ENCODE data around the gene TRPV2.

TRPV2 gene

DNA sequence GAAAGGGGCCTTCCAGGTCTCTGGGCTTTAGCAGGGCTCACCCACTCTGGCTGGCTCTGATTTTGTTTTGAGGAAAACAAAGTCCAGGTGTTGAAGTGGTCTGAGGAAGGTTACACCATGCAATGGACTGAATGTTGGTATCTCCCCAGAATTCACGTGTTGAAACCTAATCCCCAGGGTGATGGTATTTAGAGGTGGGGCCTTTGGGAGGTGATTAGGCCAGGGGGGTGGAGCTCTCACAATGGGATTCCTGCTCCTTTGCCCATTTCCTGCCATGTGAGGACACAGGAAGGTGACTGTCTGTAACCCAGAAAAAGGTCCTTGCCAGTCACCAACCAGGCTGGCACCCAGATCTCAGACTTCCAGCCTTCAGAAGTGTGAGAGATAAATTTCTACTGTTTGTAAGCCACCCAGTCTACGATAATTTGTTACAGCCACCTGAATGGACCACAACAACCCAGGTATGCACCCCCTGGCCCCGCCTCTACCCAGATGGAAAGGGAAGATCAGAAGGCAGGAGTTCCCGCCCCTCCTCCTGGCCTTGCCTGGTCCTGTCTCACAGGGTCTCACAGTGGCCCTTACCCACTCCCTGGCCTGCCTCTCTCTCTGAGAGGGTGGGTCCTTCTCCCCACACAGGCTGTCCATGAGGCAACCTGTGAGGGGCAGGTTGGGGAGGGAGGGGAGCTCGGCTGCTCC lies 44.6 kb downstream of the TRPV2 start:
- no peak for DNase-seq

DNA sequence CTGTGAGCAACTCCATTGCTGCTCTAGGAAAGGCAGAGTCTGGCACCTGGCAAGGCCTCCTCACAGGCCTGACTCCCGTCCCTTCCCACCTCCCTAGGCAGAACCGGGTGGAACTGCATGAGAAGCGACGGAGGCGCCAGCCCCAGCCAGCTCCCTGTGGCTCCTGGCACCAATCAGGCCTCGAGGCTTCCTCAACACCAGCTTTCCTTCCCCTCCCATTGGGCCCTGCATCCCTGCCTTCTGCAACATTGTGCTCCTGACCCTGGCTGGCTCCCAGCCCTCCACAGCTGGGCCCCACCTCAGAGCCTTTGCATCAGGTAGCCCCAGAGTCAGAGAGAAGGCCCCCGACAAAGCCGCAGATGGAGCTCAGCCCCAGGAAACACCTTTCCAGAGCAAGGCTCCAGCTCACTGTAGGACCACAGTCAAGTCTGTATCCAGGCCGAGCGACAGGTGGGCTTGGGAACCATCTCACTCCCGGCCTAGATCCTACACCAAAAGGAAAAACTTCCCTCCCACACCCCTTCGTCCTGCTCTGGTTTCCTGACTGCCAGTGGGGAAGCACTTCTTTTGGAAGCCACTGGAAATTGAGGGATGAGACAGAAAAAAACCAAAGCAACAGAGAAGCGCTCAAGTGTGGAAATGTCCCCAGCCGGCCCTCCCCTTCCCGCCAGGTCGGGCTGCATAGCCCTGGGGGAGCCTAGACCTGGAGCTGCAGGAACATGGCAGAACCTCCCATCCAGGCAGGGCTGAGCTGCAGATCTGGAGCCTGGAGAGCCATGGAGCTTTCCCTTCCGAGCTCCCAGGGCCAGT lies 45.6 kb downstream of the TRPV2 start:
- no peak for DNase-seq

GRCh38 chr17:16461606-16461866 lies 46.2 kb downstream of the TRPV2 start:
- DNase-seq, result no peak

GRCh38 chr17:16462070-16462864 lies 46.9 kb downstream of the TRPV2 start:
- no peak for DNase-seq

GRCh38 chr17:16463358-16464302 lies 48.3 kb downstream of the TRPV2 start:
- DNase-seq, result peak; percentile 75

GRCh38 chr17:16464303-16465051 lies 49.1 kb downstream of the TRPV2 start:
- DNase-seq, result no peak

- no peak for DNase-seq
These were observed 49.6 kb downstream of the TRPV2 start for GRCh38 chr17:16465052-16465312.

DNA sequence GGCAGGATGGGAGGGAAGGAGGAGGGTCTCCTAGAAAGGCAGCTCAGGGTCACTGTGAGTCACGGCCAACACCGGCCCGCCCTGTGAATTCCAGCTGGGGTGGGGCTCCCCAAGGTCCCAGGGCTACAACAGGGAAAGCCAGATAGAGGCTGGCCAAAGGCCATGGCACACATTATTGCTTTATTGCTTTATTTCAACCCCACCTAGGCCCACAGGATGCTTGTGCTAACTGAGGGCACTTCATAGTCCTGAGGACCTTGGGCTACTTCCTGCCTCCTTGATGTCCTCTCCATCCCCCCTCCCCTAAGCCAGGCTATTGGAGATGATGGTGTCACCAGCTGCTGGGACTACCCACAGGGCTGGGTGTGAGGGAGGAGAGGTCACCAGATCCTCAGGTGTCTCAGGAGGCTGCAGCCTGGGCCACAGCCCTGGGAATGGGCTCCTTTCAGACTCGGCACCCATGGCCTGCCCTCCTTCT lies 50.5 kb downstream of the TRPV2 start:
- no peak for DNase-seq

GRCh38 chr17:16466407-16466806 lies 51.0 kb downstream of the TRPV2 start:
- no peak for DNase-seq

DNA sequence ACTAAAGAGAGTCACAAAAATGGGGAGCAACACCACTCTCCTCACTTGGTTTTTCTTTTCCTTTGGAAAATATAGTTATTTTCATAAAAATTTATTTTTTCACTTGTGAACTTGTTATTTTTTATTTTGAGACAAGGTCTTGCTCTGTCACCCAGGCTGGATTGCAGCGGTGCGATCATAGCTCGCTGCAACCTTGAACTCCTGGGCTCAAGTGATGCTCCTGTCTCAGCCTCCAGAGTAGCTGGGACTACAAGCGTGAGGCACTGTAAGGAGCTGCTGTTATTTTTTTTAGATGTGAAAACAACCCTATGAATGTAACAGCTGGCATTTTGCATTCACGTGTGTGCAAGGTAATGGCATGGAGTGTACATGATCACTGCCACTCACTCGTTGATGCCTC lies 51.7 kb downstream of the TRPV2 start:
- no peak for DNase-seq

DNA sequence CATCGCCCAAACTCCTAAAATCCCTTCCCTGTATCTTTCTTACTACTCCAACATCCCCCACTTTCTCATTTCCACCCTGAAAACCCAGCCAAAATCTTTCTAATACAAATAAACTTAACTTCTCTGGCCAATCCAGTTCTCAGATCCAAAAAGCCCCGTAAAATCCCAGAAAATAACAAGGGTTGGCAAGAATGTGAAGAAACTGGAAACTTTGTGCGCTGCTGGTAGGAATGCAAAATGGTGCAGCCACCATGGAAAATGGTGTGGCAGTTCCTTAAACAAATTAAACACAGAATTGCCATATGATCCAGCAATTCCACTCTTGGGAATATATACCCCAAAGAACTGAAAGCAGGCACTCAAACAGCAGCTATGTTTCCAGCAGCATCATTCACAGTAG lies 52.5 kb downstream of the TRPV2 start:
- DNase-seq, result no peak

DNA sequence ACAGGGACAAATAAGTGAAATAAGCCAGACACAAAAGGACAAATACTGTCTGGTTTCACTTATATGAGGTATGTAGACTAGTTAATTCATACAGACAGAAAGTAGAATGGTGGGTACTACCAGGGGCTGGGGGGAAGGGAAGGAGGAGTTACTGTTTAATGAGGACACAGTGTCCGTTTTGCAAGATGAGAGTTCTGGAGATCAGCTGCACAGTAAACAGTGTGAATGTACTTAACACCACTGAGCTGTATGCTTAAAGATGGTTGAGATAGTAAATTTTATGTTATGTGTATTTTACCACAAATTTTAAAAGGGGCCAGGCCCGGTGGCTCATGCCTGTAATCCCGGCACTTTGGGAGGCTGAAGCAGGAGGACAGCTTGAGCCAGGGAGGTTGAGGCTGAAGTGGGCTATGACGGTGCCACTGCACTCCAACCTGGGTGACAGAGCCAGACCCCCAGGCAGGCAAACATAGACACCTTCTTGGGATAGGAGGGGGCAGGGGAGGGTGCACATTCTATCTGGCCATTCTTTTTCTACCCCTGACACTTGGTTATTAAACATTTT lies 53.1 kb downstream of the TRPV2 start:
- DNase-seq, result no peak

GRCh38 chr17:16470265-16470664 lies 54.9 kb downstream of the TRPV2 start:
- no peak for DNase-seq

- DNase-seq, result no peak
These were observed 55.9 kb downstream of the TRPV2 start for GRCh38 chr17:16471295-16471694.

DNA sequence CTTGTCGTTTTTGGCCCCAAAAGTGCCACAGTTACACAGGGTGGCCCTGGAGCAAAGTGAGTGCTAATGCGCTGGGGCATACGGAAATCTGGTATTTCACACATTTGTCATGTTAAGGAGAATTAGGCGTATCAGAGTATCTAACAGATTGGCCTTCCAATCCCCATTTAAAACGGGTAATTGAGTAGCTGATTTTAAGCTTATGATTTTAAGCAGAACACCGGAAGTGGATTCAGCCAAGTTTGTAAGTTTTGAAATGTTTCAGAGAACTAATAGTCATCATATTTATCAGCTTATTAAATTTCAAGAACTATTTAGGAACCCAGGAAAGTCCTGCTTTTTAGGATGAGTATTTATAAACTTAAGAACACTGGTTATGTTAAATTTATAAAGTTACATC lies 57.2 kb downstream of the TRPV2 start:
- DNase-seq, result no peak

DNA sequence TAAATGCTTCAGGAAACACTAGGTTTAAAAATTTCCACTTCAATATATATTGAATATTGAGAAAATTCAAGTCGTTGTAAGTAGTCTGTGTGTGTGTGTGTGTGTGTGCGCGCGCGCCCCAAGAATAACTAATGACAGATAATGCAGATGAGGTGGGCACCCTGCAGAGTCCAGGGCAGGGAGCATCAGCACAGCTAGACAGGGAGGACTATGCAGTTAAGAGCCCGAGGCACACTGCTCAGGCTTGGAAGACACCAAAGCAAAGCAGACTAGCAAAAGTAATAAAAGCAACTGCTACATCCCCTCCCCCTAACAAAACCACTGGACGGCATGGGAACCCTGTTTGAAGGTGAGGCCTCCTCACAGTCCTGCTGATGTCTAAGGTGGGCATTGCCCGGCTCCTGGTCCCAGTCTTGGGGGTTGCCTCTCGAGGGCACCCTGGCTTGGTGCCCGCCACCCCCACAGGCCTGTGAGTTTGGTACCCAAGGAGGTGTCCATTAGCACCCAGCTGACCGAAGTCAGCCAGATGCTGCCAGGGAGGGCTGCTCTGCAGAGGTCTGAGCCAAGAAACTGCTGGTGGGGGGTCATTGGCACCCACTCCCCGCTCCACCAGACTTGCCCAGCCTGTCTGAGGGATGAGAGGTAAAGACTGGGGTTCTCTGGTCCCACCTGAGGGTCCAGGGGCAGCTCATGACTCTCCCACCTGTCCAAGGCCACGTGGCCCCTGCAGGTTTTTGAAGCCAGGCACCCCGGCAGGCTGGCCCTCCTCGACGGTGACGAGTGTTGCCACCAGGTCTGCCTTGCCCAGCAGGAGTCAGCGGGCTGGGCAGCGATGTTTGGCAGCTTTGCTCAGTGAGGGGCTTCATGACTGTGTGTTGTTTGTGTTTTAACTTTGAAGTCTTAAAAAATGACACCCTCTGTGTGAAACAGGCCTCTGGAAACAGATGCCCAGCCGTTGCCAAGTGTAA lies 58.0 kb downstream of the TRPV2 start:
- DNase-seq, result no peak

DNA sequence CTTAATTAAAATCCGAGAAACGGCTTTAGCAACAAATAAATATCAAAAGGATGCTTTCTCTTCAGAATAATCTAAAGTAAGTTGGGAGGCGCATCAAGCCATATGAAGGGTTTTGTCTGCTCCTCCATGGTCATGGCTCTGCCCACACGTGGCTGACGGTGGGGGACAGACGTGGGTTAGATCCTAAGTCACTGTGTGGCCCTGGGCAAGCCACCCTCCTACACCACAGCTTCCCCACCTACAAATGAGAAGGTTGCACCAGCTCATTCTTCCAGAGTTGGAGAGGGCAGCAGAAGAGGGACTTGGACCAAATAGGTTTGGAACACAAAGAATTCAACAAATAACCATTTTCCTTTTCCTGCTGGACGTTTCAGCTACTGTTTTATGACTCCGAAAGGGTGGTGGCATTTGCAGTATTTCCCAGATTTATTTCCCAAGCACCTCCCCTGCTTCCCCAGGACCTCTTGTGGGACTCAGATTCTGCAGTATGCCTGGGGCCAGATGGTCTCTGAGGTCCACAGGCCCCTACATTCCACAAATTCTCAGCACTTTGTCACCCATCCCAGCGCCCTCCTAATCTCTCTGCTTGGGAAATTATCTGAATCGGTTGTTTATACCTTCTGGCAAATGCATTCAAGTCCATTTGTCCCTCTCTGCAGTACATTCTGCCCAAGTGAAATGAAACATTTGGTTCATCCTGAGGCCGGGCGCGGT lies 58.8 kb downstream of the TRPV2 start:
- DNase-seq, result no peak

DNA sequence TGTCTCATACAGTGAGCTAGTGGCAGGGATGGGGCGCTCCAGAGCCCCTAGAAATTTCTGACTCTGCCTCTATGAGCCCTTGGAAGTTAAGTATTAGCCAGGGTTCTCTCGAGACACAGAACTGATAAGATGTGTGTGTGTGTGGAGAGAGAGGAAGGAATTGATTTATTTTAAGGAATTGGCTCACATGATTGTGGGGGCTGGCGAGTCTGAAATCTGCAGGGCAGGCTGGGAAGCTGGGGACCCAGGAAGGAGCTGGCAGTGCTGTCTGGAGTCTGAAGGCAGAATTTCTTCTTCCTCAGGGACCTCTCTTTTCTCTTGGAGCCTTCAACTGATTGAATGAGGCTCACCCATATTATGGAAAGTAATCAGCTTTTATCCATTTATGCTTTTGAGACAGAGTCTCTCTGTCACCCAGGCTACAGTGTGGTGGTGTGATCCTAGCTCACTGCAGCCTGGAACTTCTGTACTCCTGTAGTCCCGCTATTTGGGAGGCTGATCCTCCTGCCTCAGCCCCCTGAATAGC lies 59.9 kb downstream of the TRPV2 start:
- DNase-seq, result no peak

DNA sequence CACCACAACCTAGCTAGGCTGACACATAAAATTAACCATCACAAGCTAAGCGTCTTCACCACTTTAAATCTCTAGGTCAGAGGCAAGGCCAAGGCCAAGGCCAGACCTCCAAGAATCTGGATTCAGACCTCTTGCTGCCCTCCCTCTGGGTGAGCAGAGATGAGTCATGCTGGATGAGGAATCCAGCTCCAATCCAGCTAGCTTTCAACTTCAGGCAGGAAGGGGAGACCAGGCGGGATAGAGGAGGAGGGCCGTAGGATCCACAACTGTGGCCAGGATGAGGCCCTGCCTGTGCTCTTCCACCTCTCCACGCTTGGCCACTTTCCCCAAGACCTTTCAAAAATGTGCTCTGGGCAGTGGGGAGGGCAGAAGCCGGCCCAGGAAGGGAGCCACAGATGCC lies 61.9 kb downstream of the TRPV2 start:
- DNase-seq, result no peak

DNA sequence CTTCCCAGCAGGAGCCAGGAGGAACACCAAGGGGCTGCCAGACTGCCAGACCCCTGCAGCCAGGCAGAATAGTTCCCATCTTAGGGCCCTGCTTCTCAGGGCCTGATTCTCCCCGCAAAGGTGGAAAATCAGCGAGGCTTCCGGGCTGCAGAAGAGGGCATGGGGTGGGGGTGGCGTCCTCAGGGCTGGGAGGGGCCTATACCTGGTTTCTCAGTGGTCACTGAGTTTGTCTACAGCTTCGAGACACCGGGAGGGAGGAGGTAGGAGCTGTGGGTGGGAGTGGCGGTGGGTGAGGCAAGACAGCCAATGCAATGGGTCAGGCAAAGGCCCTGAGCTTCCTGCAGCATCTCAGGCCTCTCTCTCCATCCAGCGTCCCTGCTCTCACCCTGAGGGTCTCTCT lies 62.3 kb downstream of the TRPV2 start:
- no peak for DNase-seq
